Mesenchymal stem cell (in vitro differentiated cells and primary cell): ENCODE results near the gene MGAT4B.
A peak's percentile ranks its signal among the peaks of the same experiment; 100 is the strongest.
"Not testable (repeated sequence)": the region's sequence is repeated elsewhere in the genome, so short reads cannot be mapped to it uniquely, and the experiment has no call there.

ENCODE experiments used
- DNase-seq: peaks from one replicate; pipeline ENCODE4 v3.0.0-alpha.2; 2013
- H2AFZ ChIP-seq: one replicate; pipeline ENCODE4 v1.6.1; 2013; ENCODE audit warnings: low read depth, mild to moderate bottlenecking, control low read depth, inconsistent platforms, low read length, moderate library complexity
- H2AK5ac ChIP-seq: 2 replicates; pipeline ENCODE4 v1.6.1; 2013; ENCODE audit warnings: low read length, moderate library complexity, mild to moderate bottlenecking, inconsistent platforms; ENCODE audit not compliant: severe bottlenecking
- H2BK120ac ChIP-seq: one replicate; pipeline ENCODE4 v1.6.1; 2013; ENCODE audit warnings: low read depth, mild to moderate bottlenecking, inconsistent platforms, low read length, moderate library complexity
- H2BK12ac ChIP-seq, 2 experiments: one replicate each; pipeline ENCODE4 v1.6.1; 2013; ENCODE audit warnings: inconsistent platforms in 2 of 2, low read length in 2 of 2, mild to moderate bottlenecking in 2 of 2, moderate library complexity in 2 of 2, control low read depth in 1 of 2
- H2BK15ac ChIP-seq: one replicate; pipeline ENCODE4 v1.6.1; 2013; ENCODE audit warnings: mild to moderate bottlenecking, low read depth, inconsistent platforms; ENCODE audit not compliant: poor library complexity, severe bottlenecking
- H2BK5ac ChIP-seq: 2 replicates; pipeline ENCODE4 v1.6.1; 2013; ENCODE audit warnings: low read depth, mild to moderate bottlenecking, low read length, control low read depth, inconsistent platforms; ENCODE audit not compliant: poor library complexity, severe bottlenecking
- H3K14ac ChIP-seq, 2 experiments: one replicate each; pipeline ENCODE4 v1.6.1; 2013; ENCODE audit warnings: inconsistent platforms in 2 of 2, low read length in 2 of 2, control low read depth in 1 of 2, mild to moderate bottlenecking in 1 of 2, moderate library complexity in 1 of 2
- H3K18ac ChIP-seq, 2 experiments: one replicate each; pipeline ENCODE4 v1.6.1; 2013; ENCODE audit warnings: inconsistent platforms in 2 of 2, low read length in 2 of 2, control low read depth in 1 of 2, low read depth in 1 of 2, mild to moderate bottlenecking in 1 of 2
- H3K23ac ChIP-seq, 2 experiments: one replicate each; pipeline ENCODE4 v1.6.1; 2013; ENCODE audit warnings: inconsistent platforms in 2 of 2, low read length in 2 of 2, mild to moderate bottlenecking in 2 of 2, moderate library complexity in 2 of 2, control low read depth in 1 of 2
- H3K27ac ChIP-seq: 2 replicates; pipeline ENCODE4 v1.5.1; 2013; ENCODE audit warnings: mild to moderate bottlenecking, moderate library complexity, low read length, control low read depth, inconsistent platforms; ENCODE audit not compliant: poor library complexity, severe bottlenecking
- H3K27me3 ChIP-seq, 2 experiments: 2 replicates each; pipeline versions ENCODE4 v1.6.1 to v1.7.0; 2013; ENCODE audit warnings: low read length in 2 of 2, mild to moderate bottlenecking in 2 of 2, moderate library complexity in 2 of 2, control low read depth in 1 of 2, inconsistent platforms in 1 of 2; ENCODE audit not compliant: control insufficient read depth in 1 of 2, insufficient read depth in 1 of 2
- H3K36me3 ChIP-seq, 2 experiments: 2 replicates each; pipeline versions ENCODE4 v1.6.1 to v1.7.0; 2013; ENCODE audit warnings: low read length in 2 of 2, control low read depth in 1 of 2, inconsistent platforms in 1 of 2, low read depth in 1 of 2, mild to moderate bottlenecking in 1 of 2; ENCODE audit not compliant: insufficient read depth in 2 of 2, control insufficient read depth in 1 of 2
- H3K4ac ChIP-seq, 2 experiments: one replicate each; pipeline ENCODE4 v1.6.1; 2013; ENCODE audit warnings: inconsistent platforms in 2 of 2, low read length in 2 of 2, mild to moderate bottlenecking in 2 of 2, moderate library complexity in 2 of 2, control low read depth in 1 of 2, low read depth in 1 of 2
- H3K4me1 ChIP-seq: 2 replicates; pipeline ENCODE4 v1.6.1; 2013; ENCODE audit warnings: low read depth, low read length, control low read depth; ENCODE audit not compliant: control insufficient read depth, insufficient read depth
- H3K4me2 ChIP-seq: 2 replicates; pipeline ENCODE4 v1.6.1; 2013; ENCODE audit warnings: low read length, mild to moderate bottlenecking, inconsistent platforms; ENCODE audit not compliant: poor library complexity, severe bottlenecking
- H3K4me3 ChIP-seq, 2 experiments: 2 replicates each; pipeline versions ENCODE4 v1.5.1 to v1.7.0; 2013; ENCODE audit warnings: low read length in 2 of 2, mild to moderate bottlenecking in 2 of 2, control low read depth in 1 of 2, low read depth in 1 of 2; ENCODE audit not compliant: insufficient read depth in 1 of 2
- H3K79me1 ChIP-seq: replicated peaks from 2 replicates; pipeline ENCODE4 v1.6.1; 2013; ENCODE audit warnings: mild to moderate bottlenecking, control low read depth, low read length, inconsistent platforms; ENCODE audit not compliant: poor library complexity, severe bottlenecking
- H3K9ac ChIP-seq: 2 replicates; pipeline ENCODE4 v1.7.0; 2013; ENCODE audit warnings: mild to moderate bottlenecking, low read length, moderate library complexity
- H3K9me3 ChIP-seq: 2 replicates; pipeline ENCODE4 v1.7.0; 2013; ENCODE audit warnings: mild to moderate bottlenecking, low read length; ENCODE audit not compliant: control insufficient read depth
- H4K8ac ChIP-seq: one replicate; pipeline ENCODE4 v1.6.1; 2013; ENCODE audit warnings: inconsistent platforms, mild to moderate bottlenecking, low read length, moderate library complexity
- H4K91ac ChIP-seq: one replicate; pipeline ENCODE4 v1.6.1; 2013; ENCODE audit warnings: mild to moderate bottlenecking, low read length, inconsistent platforms
- WGBS: methylation state at CpG from one replicate; pipeline ENCODE4 v1.1.7; 2013; ENCODE audit warnings: mixed read lengths; 5-methylcytosine and 5-hydroxymethylcytosine counted together

Gene MGAT4B

DNA sequence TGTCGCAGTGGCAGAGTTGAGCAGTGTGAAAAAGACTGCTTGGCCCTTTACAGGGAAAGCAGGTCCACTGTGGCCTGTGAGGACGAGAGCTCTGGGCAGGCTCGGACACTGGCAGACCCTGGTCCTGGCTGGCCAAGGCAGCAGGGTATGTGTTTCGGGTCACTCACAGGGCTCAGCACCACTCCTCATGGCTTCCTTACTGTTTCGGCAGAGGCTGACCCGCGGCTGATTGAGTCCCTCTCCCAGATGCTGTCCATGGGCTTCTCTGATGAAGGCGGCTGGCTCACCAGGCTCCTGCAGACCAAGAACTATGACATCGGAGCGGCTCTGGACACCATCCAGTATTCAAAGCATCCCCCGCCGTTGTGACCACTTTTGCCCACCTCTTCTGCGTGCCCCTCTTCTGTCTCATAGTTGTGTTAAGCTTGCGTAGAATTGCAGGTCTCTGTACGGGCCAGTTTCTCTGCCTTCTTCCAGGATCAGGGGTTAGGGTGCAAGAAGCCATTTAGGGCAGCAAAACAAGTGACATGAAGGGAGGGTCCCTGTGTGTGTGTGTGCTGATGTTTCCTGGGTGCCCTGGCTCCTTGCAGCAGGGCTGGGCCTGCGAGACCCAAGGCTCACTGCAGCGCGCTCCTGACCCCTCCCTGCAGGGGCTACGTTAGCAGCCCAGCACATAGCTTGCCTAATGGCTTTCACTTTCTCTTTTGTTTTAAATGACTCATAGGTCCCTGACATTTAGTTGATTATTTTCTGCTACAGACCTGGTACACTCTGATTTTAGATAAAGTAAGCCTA is 29.8 kb upstream of the MGAT4B start:
- H2BK15ac ChIP-seq = no peak overlapping the region
- no peak overlapping the region for H4K8ac ChIP-seq
- H3K79me1 ChIP-seq = peaks cover 7% of the 10 kb centered on the region
- H3K4ac ChIP-seq = no peak overlapping the region
- no peak overlapping the region for H2AK5ac ChIP-seq
- no peak overlapping the region for H3K18ac ChIP-seq
- H2AFZ ChIP-seq = no peak overlapping the region
- no peak overlapping the region for H2BK12ac ChIP-seq
- no peaks in the 10 kb centered on the region for H3K27me3 ChIP-seq
- H2BK5ac ChIP-seq = no peak overlapping the region
- H4K91ac ChIP-seq = no peak overlapping the region
- H3K27ac ChIP-seq = peak overlapping the region; percentile 58
- peak overlapping the region; percentile 3 for H3K9ac ChIP-seq
- DNase-seq = peak; percentile 75
- no peak overlapping the region for H3K14ac ChIP-seq
- H3K4me3 ChIP-seq = no peak overlapping the region
- no peaks in the 10 kb centered on the region for H3K9me3 ChIP-seq
- no peak overlapping the region for H3K23ac ChIP-seq
- H3K4me2 ChIP-seq = no peak overlapping the region
- WGBS = 96% methylated on average over 18 of the region's 19 CpGs
- no peak overlapping the region for H2BK120ac ChIP-seq
- peaks cover 78 to 79% of the 10 kb centered on the region in 2 experiments for H3K36me3 ChIP-seq
- peaks cover 30% of the 10 kb centered on the region for H3K4me1 ChIP-seq

DNA sequence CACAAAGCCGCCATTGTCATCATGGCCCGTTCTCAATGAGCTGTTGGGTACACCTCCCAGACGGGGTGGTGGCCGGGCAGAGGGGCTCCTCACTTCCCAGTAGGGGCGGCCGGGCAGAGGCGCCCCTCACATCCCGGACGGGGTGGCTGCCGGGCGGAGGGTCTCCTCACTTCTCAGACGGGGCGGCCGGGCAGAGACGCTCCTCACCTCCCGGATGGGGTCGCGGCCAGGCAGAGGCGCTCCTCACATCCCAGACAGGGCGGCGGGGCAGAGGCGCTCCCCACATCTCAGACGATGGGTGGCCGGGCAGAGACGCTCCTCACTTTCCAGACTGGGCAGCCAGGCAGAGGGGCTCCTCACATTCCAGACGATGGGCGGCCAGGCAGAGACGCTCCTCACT is 28.2 kb upstream of the MGAT4B start:
- H2BK15ac ChIP-seq, H3K9ac ChIP-seq, H2BK12ac ChIP-seq, H2AK5ac ChIP-seq, H2BK5ac ChIP-seq, H3K9me3 ChIP-seq, H4K8ac ChIP-seq, H2AFZ ChIP-seq, H3K4ac ChIP-seq, H3K23ac ChIP-seq, H3K4me3 ChIP-seq, H4K91ac ChIP-seq, H3K4me2 ChIP-seq, H2BK120ac ChIP-seq, H3K18ac ChIP-seq, DNase-seq, H3K27ac ChIP-seq, H3K14ac ChIP-seq, H3K27me3 ChIP-seq: not testable (repeated sequence)
- Histone ChIP-seq H3K36me3 (peaks cover 79 to 82% of the 10 kb centered on the region in 2 experiments), H3K79me1 (peaks cover 11% of the 10 kb centered on the region), H3K4me1 (peaks cover 30% of the 10 kb centered on the region)
- 96% methylated on average over 13 of the region's 28 CpGs for WGBS

DNA sequence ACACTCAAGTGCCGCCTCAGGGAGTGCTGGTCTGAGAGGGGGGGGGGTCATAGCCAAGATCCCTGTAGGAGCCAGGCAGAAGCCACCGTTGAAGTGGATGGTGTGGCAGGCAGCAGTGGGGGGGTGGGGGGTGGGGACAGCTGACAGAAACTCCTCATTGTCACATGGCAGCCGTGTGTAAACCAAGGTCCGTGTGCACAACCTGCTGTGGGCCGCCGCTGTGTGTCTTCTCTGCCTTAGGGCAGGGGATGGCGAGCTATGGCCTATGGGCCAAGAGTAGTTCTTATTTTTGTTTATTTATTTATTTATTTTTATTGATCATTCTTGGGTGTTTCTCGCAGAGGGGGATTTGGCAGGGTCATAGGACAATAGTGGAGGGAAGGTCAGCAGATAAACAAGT is 27.5 kb upstream of the MGAT4B start:
- H3K9ac ChIP-seq = no peak overlapping the region
- no peak overlapping the region for H4K91ac ChIP-seq
- H3K27me3 ChIP-seq = no peaks in the 10 kb centered on the region
- H2BK5ac ChIP-seq = no peak overlapping the region
- H3K36me3 ChIP-seq = peaks cover 78 to 85% of the 10 kb centered on the region in 2 experiments
- no peak overlapping the region for H4K8ac ChIP-seq
- H3K4me1 ChIP-seq = peaks cover 30% of the 10 kb centered on the region
- no peak overlapping the region for H3K4me3 ChIP-seq
- no peak overlapping the region for H3K23ac ChIP-seq
- DNase-seq = no peak
- no peak overlapping the region for H2AK5ac ChIP-seq
- no peak overlapping the region for H3K14ac ChIP-seq
- no peak overlapping the region for H2BK15ac ChIP-seq
- no peak overlapping the region for H3K27ac ChIP-seq
- H3K9me3 ChIP-seq = no peaks in the 10 kb centered on the region
- no peak overlapping the region for H2BK120ac ChIP-seq
- peak overlapping the region in 1 of 2 experiments; percentile 45 for H2BK12ac ChIP-seq
- H3K79me1 ChIP-seq = peaks cover 13% of the 10 kb centered on the region
- WGBS = 100% methylated on average over 2 of the region's 8 CpGs
- H3K4me2 ChIP-seq = no peak overlapping the region
- H2AFZ ChIP-seq = no peak overlapping the region
- H3K4ac ChIP-seq = no peak overlapping the region
- H3K18ac ChIP-seq = no peak overlapping the region

DNA sequence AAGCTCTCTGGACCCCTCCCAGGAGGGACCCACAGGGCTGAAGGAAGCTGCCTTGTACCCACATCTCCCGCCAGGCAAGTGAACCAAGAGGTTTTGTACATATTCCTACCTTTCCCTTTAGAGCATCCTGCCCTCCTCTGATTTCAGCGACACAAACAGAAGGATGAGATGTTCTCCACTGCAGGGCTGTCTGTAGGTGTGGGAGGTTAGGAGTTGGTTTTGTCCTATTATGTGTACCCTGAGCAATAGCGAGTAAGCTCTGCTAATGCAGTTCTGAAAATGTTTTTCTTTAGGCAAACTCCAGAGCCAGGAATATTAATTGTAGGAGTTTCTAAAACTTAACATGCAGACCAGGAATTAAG is 27.0 kb upstream of the MGAT4B start:
- Histone ChIP-seq H2BK15ac (no peak overlapping the region), H3K79me1 (peaks cover 18% of the 10 kb centered on the region), H3K14ac (no peak overlapping the region), H3K4me3 (no peak overlapping the region), H4K91ac (no peak overlapping the region), H2AFZ (no peak overlapping the region), H3K4ac (no peak overlapping the region), H3K18ac (no peak overlapping the region), H3K4me2 (no peak overlapping the region), H3K36me3 (peaks cover 79 to 89% of the 10 kb centered on the region in 2 experiments), H4K8ac (no peak overlapping the region), H3K9me3 (no peaks in the 10 kb centered on the region), H3K27me3 (no peaks in the 10 kb centered on the region), H2AK5ac (no peak overlapping the region), H2BK5ac (no peak overlapping the region), H3K4me1 (peaks cover 32% of the 10 kb centered on the region), H2BK12ac (no peak overlapping the region), H3K9ac (peak overlapping the region; percentile 48), H3K27ac (no peak overlapping the region), H2BK120ac (no peak overlapping the region), H3K23ac (no peak overlapping the region)
- DNase-seq = no peak
- WGBS = 97% methylated on average over 3 of the region's 3 CpGs
